Endodermal cell (in vitro differentiated cells): ENCODE measurements around the gene ABLIM3. TPM values are rescaled to one million over a fixed set of nuclear protein-coding genes. Genes with fewer than 3 reads are reported as not detected.
A peak's percentile ranks its signal among the peaks of the same experiment; 100 is the strongest.

Experiments used
- DNase-seq: peaks from one replicate; pipeline ENCODE4 v3.0.0-alpha.2; 2017
- H3K27ac ChIP-seq: 2 replicates; pipeline ENCODE4 v1.5.1; 2013; ENCODE audit warnings: mild to moderate bottlenecking, low read depth, low read length, moderate library complexity
- H3K27me3 ChIP-seq: 2 replicates; pipeline ENCODE4 v1.6.1; 2013; ENCODE audit warnings: mild to moderate bottlenecking, low read length, moderate library complexity; ENCODE audit not compliant: insufficient read depth, control insufficient read depth, poor library complexity, severe bottlenecking
- H3K36me3 ChIP-seq: 2 replicates; pipeline ENCODE4 v1.7.0; 2013; ENCODE audit warnings: mild to moderate bottlenecking, low read length, moderate library complexity; ENCODE audit not compliant: control insufficient read depth, insufficient read depth
- H3K4me1 ChIP-seq: one replicate; pipeline ENCODE4 v1.7.0; 2013; ENCODE audit warnings: low read length; ENCODE audit not compliant: control insufficient read depth, insufficient read depth
- H3K4me3 ChIP-seq: 2 replicates; pipeline ENCODE4 v1.5.1; 2013; ENCODE audit warnings: mild to moderate bottlenecking, low read length, moderate library complexity
- H3K9ac ChIP-seq: 2 replicates; pipeline ENCODE4 v1.6.1; 2013; ENCODE audit warnings: mild to moderate bottlenecking, low read length, moderate library complexity; ENCODE audit not compliant: poor library complexity, severe bottlenecking; ENCODE audit errors: extremely low read depth
- H3K9me3 ChIP-seq: 2 replicates; pipeline ENCODE4 v1.6.1; 2013; ENCODE audit warnings: mild to moderate bottlenecking, low read length, moderate library complexity; ENCODE audit not compliant: control insufficient read depth
- H3K27ac Mint-ChIP-seq: 2 replicates; pipeline ENCODE4 v1.8.0; 2020; ENCODE audit warnings: mixed read lengths
- H3K27me3 Mint-ChIP-seq: 2 replicates; pipeline ENCODE4 v1.8.0; 2021; ENCODE audit warnings: mild to moderate bottlenecking, mixed read lengths; ENCODE audit not compliant: insufficient read depth
- H3K36me3 Mint-ChIP-seq: 2 replicates; pipeline ENCODE4 v1.8.0; 2020; ENCODE audit warnings: low read depth, mixed read lengths
- H3K4me1 Mint-ChIP-seq: 2 replicates; pipeline ENCODE4 v1.8.0; 2020; ENCODE audit warnings: mixed read lengths
- H3K4me3 Mint-ChIP-seq: 2 replicates; pipeline ENCODE4 v1.8.0; 2020; ENCODE audit warnings: mild to moderate bottlenecking, moderate library complexity, mixed read lengths
- H3K9me3 Mint-ChIP-seq: 2 replicates; pipeline ENCODE4 v1.8.0; 2020; ENCODE audit warnings: mild to moderate bottlenecking, mixed read lengths
- CTCF ChIP-seq: fragments of 200-600 bp; sonication (generic); conservative IDR thresholded peaks from 2 replicates; pipeline ENCODE4 v1.5.0; 2021; ENCODE audit warnings: antibody characterized with exemption, mild to moderate bottlenecking
- WGBS, 2 experiments: methylation state at CpG; one replicate each; pipeline versions ENCODE4 v1.1.5 to v1.1.7; 2013; ENCODE audit warnings: missing lambda C conversion rate in 2 of 2, mixed read lengths in 1 of 2; ENCODE audit not compliant: insufficient coverage in 1 of 2, insufficient read length in 1 of 2; 5-methylcytosine and 5-hydroxymethylcytosine counted together
- total RNA-seq, 2 donors: library from RNA; stranded (reverse); fragmentation: NEBNext Ultra II Directional in 1 of 2; extraction: Animal tissue kit (Norgen Biotek cat#: 25700) in 1 of 2; gene quantifications; 2 replicates in 1 of 2; 3 replicates in 1 of 2; pipeline ENCODE4 v1.2.1, GENCODE V29; 2021

The ABLIM3 gene
- total RNA-seq, 2 donors from 2014 or later: 0.24 to 0.66 TPM

GRCh38 chr5:149282966-149283332, 141.7 kb downstream of the ABLIM3 start:
- H3K4me1 ChIP-seq: peaks cover 3% of the 10 kb centered on the region
- no peak overlapping the region for H3K27ac Mint-ChIP-seq
- no peak overlapping the region for H3K4me3 ChIP-seq
- H3K9me3 ChIP-seq: no peaks in the 10 kb centered on the region
- no peak overlapping the region for H3K27ac ChIP-seq
- H3K4me3 Mint-ChIP-seq: no peak overlapping the region
- WGBS, 2 experiments: 93 to 94% methylated on average over 4 to 5 of the region's 5 CpGs
- no peak overlapping the region for H3K9ac ChIP-seq
- peaks cover 91% of the 10 kb centered on the region for H3K27me3 Mint-ChIP-seq
- no peaks in the 10 kb centered on the region for H3K36me3 ChIP-seq
- H3K27me3 ChIP-seq: peaks cover 94% of the 10 kb centered on the region
- no peaks in the 10 kb centered on the region for H3K9me3 Mint-ChIP-seq
- peaks cover 6% of the 10 kb centered on the region for H3K4me1 Mint-ChIP-seq
- DNase-seq: no peak
- no peak for TF ChIP-seq CTCF
- H3K36me3 Mint-ChIP-seq: no peaks in the 10 kb centered on the region

- Histone ChIP-seq H3K27me3 (peaks cover 94% of the 10 kb centered on the region), H3K36me3 (no peaks in the 10 kb centered on the region), H3K9ac (no peak overlapping the region), H3K4me1 (peaks cover 3% of the 10 kb centered on the region), H3K4me3 (no peak overlapping the region), H3K27ac (no peak overlapping the region), H3K9me3 (no peaks in the 10 kb centered on the region)
- peaks cover 6% of the 10 kb centered on the region for H3K4me1 Mint-ChIP-seq
- DNase-seq: no peak
- no peaks in the 10 kb centered on the region for H3K9me3 Mint-ChIP-seq
- no peaks in the 10 kb centered on the region for H3K36me3 Mint-ChIP-seq
- TF ChIP-seq CTCF: no peak
- WGBS, 2 experiments: 89 to 92% methylated on average over 10 to 11 of the region's 11 CpGs
- H3K27ac Mint-ChIP-seq: no peak overlapping the region
- no peak overlapping the region for H3K4me3 Mint-ChIP-seq
- peaks cover 87% of the 10 kb centered on the region for H3K27me3 Mint-ChIP-seq
These were observed 142.6 kb downstream of the ABLIM3 start for GRCh38 chr5:149283626-149284480.

- Histone ChIP-seq H3K9me3 (no peaks in the 10 kb centered on the region), H3K27ac (no peak overlapping the region)
- WGBS, 2 experiments: 41 to 51% methylated on average over 3 to 5 of the region's 5 CpGs
These were observed 143.2 kb downstream of the ABLIM3 start for GRCh38 chr5:149284501-149284900.

More at GRCh38 chr5:149284501-149284900, 143.2 kb downstream of the ABLIM3 start:
- H3K4me3 Mint-ChIP-seq: no peak overlapping the region
- H3K27ac Mint-ChIP-seq: no peak overlapping the region
- peaks cover 6% of the 10 kb centered on the region for H3K4me1 Mint-ChIP-seq
- H3K27me3 Mint-ChIP-seq: peaks cover 86% of the 10 kb centered on the region
- Histone ChIP-seq H3K27me3 (peaks cover 94% of the 10 kb centered on the region), H3K4me3 (no peak overlapping the region), H3K4me1 (peaks cover 3% of the 10 kb centered on the region), H3K36me3 (no peaks in the 10 kb centered on the region), H3K9ac (no peak overlapping the region)
- H3K9me3 Mint-ChIP-seq: no peaks in the 10 kb centered on the region
- no peaks in the 10 kb centered on the region for H3K36me3 Mint-ChIP-seq
- DNase-seq: peak; percentile 67
- TF ChIP-seq CTCF: no peak
